ENCODE results near the gene ZNF592. TPM values are rescaled to one million over a fixed set of nuclear protein-coding genes. Genes with fewer than 3 reads are reported as not detected.

Gene ZNF592
- total and polyA plus RNA-seq, 2 donors, result 10.2 to 12.7 TPM

GRCh38 chr15:84775867-84776449 lies 27.6 kb downstream of the ZNF592 start:
- no peak for DNase-seq (ENCODE audit: extremely low spot score)
- no peak overlapping the region for H3K27ac ChIP-seq (ENCODE audit: low read depth)
- 92% methylated on average over 1 of the region's 1 CpG for WGBS
- no peak overlapping the region for H3K4me3 ChIP-seq (ENCODE audit: low read depth, low read length)
- H3K4me1 ChIP-seq (ENCODE audit: insufficient read depth), result no peaks in the 10 kb centered on the region
- no peaks in the 10 kb centered on the region for H3K36me3 ChIP-seq (ENCODE audit: insufficient read depth)

DNA sequence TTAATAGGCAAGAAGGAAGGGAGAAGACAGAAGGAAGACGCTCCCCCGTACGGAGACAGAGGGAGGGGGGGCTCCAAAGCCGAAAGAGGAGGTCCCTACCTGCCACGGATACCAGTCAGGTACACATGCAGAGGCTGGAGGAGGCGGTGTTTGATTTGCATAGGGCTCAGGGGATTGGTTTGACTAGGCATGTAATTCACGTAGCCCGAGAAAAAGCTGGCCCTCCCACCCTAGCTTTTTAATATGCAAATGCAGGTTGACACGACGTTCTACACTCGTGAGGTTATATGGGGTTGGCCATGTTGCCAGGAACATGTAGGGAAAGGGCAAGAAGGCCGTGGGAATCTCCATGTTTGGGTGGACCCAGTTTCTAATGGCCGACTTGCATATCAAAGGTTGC lies 29.8 kb downstream of the ZNF592 start:
- H3K4me3 ChIP-seq (ENCODE audit: low read depth, low read length), result no peak overlapping the region
- no peaks in the 10 kb centered on the region for H3K4me1 ChIP-seq (ENCODE audit: insufficient read depth)
- H3K27ac ChIP-seq (ENCODE audit: low read depth), result no peak overlapping the region
- 82% methylated on average over 13 of the region's 13 CpGs for WGBS
- DNase-seq (ENCODE audit: extremely low spot score), result no peak
- H3K36me3 ChIP-seq (ENCODE audit: insufficient read depth), result peaks cover 3% of the 10 kb centered on the region

DNA sequence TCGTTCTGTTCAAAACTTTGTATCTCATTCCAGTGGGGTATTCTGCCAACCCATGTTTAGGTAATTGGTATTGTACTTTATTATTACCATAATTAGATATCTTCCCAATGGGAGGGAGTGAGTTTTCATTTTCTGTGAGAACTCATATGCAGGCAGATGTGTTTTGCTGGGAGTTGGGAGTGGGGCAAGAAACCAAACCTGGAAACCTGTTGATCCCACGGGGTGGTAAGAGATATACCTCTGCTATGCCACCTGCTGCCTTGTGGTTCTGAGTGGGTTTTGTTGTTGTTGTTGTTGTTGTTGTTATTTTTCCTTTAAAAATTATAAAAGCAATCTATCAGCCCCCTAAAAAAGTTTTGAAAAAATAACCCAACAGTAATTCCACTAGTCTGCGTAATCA lies 32.1 kb downstream of the ZNF592 start:
- WGBS, result 92% methylated on average over 3 of the region's 3 CpGs
- Histone ChIP-seq H3K36me3 (ENCODE audit: insufficient read depth) (peaks cover 11% of the 10 kb centered on the region), H3K4me3 (ENCODE audit: low read depth, low read length) (no peak overlapping the region)

DNA sequence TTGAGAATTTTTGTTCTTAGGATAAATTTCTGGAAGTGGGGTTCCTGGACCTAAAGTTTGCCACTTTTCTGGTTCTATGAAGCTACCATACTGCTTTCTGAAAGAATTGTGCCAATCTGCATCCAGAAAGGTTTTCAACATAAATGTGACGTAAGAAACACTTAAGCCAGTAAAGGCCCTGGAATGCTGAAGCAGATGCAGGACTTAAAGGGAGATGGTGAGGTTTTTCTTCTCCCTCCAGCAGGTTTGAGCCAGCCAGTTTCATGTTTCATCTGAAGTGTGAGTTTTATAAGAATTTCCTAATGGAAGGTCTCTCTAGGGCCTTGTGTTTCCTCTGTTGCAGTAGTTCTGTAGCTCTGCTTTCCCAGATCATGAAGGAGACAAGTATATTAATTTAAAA lies 33.1 kb downstream of the ZNF592 start:
- peaks cover 11% of the 10 kb centered on the region for H3K36me3 ChIP-seq (ENCODE audit: insufficient read depth)

More for the DNA sequence above, 32.1 kb downstream of the ZNF592 start:
- no peak for DNase-seq (ENCODE audit: extremely low spot score)
- H3K4me1 ChIP-seq (ENCODE audit: insufficient read depth), result no peaks in the 10 kb centered on the region
- no peak overlapping the region for H3K27ac ChIP-seq (ENCODE audit: low read depth)

DNA sequence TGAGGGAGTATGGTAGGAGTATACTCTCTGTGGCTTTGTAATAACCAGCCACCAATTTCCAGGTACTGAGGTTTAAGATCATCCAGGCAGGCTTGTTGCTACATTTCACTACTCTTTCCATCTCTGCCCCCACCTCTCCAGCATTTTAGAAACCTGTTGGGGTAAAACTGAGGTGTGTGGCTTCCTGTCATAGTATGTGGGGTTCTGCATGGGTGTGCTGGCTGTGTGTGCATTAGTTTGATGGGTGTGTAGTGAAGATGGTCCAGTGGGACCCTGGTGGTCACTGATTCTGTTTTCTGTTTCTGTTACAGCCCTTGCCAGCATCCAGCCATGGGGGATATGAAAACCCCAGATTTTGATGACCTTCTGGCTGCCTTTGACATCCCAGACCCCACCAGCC lies 34.0 kb downstream of the ZNF592 start:
- Histone ChIP-seq H3K4me1 (ENCODE audit: insufficient read depth) (no peaks in the 10 kb centered on the region), H3K27ac (ENCODE audit: low read depth) (no peak overlapping the region), H3K4me3 (ENCODE audit: low read depth, low read length) (no peak overlapping the region), H3K36me3 (ENCODE audit: insufficient read depth) (peaks cover 11% of the 10 kb centered on the region)
- no peak for DNase-seq (ENCODE audit: extremely low spot score)

More for the DNA sequence above, 33.1 kb downstream of the ZNF592 start:
- Histone ChIP-seq H3K27ac (ENCODE audit: low read depth) (no peak overlapping the region), H3K4me1 (ENCODE audit: insufficient read depth) (no peaks in the 10 kb centered on the region), H3K4me3 (ENCODE audit: low read depth, low read length) (no peak overlapping the region)
- no peak for DNase-seq (ENCODE audit: extremely low spot score)
- WGBS, result 99% methylated on average over 1 of the region's 1 CpG

- no peak for DNase-seq (ENCODE audit: extremely low spot score)
- no peak overlapping the region for H3K27ac ChIP-seq (ENCODE audit: low read depth)
- peaks cover 11% of the 10 kb centered on the region for H3K36me3 ChIP-seq (ENCODE audit: insufficient read depth)
- WGBS, result 89% methylated on average over 12 of the region's 12 CpGs
- no peak overlapping the region for H3K4me3 ChIP-seq (ENCODE audit: low read depth, low read length)
- H3K4me1 ChIP-seq (ENCODE audit: insufficient read depth), result no peaks in the 10 kb centered on the region
Measured at GRCh38 chr15:84783493-84784251, 35.3 kb downstream of the ZNF592 start.

DNA sequence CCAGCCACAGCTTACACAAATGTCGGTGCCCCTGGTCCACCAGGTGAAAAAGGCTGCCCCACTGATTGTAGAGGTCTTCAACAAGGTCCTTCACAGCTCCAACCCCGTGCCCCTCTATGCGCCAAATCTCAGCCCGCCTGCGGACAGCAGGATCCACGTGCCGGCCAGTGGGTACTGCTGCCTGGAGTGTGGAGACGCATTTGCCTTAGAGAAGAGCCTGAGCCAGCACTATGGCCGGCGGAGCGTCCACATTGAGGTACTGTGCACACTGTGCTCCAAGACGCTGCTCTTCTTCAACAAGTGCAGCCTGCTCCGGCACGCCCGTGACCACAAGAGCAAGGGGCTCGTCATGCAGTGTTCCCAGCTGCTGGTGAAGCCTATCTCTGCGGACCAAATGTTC lies 35.9 kb downstream of the ZNF592 start:
- WGBS, result 96% methylated on average over 17 of the region's 17 CpGs
- no peak for DNase-seq (ENCODE audit: extremely low spot score)
- H3K27ac ChIP-seq (ENCODE audit: low read depth), result no peak overlapping the region
- H3K4me3 ChIP-seq (ENCODE audit: low read depth, low read length), result no peak overlapping the region
- no peaks in the 10 kb centered on the region for H3K4me1 ChIP-seq (ENCODE audit: insufficient read depth)
- peaks cover 11% of the 10 kb centered on the region for H3K36me3 ChIP-seq (ENCODE audit: insufficient read depth)

- Histone ChIP-seq H3K27ac (ENCODE audit: low read depth) (no peak overlapping the region), H3K36me3 (ENCODE audit: insufficient read depth) (peaks cover 11% of the 10 kb centered on the region), H3K4me1 (ENCODE audit: insufficient read depth) (no peaks in the 10 kb centered on the region), H3K4me3 (ENCODE audit: low read depth, low read length) (no peak overlapping the region)
- no peak for DNase-seq (ENCODE audit: extremely low spot score)
- WGBS, result 90% methylated on average over 5 of the region's 5 CpGs
Measured at GRCh38 chr15:84785053-84785452, 36.7 kb downstream of the ZNF592 start.

GRCh38 chr15:84788500-84788899 lies 40.1 kb downstream of the ZNF592 start:
- Histone ChIP-seq H3K4me1 (ENCODE audit: insufficient read depth) (no peaks in the 10 kb centered on the region), H3K36me3 (ENCODE audit: insufficient read depth) (peaks cover 8% of the 10 kb centered on the region), H3K27ac (ENCODE audit: low read depth) (no peak overlapping the region), H3K4me3 (ENCODE audit: low read depth, low read length) (no peak overlapping the region)
- DNase-seq (ENCODE audit: extremely low spot score), result no peak
- WGBS, result 65% methylated on average over 2 of the region's 2 CpGs

DNA sequence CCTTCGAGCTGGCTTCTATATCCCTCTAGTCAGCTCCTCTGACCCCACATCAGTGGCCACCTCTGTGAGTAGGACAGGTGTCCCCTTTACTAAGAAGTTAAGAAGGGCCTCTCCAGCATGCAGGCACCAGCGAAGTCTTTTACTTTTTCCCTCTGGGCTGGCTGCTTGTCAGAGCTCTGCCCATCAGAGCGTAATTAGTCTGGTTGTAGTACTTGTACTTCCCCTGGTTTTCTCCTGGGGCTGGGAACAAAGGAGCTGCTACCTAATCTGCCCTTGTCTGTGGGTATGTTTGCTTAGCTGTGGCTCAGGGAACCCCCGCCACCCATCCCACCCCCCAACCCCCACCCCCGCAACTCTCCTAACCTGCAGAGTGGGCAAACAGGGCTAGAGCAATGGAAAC lies 41.4 kb downstream of the ZNF592 start:
- Histone ChIP-seq H3K4me1 (ENCODE audit: insufficient read depth) (no peaks in the 10 kb centered on the region), H3K27ac (ENCODE audit: low read depth) (no peak overlapping the region), H3K36me3 (ENCODE audit: insufficient read depth) (peaks cover 3% of the 10 kb centered on the region), H3K4me3 (ENCODE audit: low read depth, low read length) (no peak overlapping the region)
- 97% methylated on average over 5 of the region's 5 CpGs for WGBS
- no peak for DNase-seq (ENCODE audit: extremely low spot score)

DNA sequence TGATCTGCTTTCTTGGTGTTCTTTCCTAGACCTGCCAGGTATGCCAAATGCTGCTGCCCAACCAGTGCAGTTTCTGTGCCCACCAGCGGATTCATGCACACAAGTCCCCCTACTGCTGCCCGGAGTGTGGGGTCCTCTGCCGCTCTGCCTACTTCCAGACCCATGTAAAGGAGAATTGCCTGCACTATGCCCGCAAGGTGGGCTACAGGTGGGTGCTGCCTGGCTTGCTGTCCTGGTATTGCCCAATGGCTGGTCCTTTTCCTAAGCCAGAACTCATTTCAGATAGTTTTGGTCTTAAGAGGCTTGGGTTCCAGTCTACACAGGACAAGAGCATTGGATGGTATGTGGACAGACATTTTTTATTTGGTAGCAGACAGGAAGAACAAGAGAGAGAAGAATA lies 42.3 kb downstream of the ZNF592 start:
- no peak overlapping the region for H3K4me3 ChIP-seq (ENCODE audit: low read depth, low read length)
- 96% methylated on average over 4 of the region's 4 CpGs for WGBS
- peaks cover 3% of the 10 kb centered on the region for H3K36me3 ChIP-seq (ENCODE audit: insufficient read depth)
- H3K27ac ChIP-seq (ENCODE audit: low read depth), result no peak overlapping the region
- DNase-seq (ENCODE audit: extremely low spot score), result no peak
- no peaks in the 10 kb centered on the region for H3K4me1 ChIP-seq (ENCODE audit: insufficient read depth)

DNA sequence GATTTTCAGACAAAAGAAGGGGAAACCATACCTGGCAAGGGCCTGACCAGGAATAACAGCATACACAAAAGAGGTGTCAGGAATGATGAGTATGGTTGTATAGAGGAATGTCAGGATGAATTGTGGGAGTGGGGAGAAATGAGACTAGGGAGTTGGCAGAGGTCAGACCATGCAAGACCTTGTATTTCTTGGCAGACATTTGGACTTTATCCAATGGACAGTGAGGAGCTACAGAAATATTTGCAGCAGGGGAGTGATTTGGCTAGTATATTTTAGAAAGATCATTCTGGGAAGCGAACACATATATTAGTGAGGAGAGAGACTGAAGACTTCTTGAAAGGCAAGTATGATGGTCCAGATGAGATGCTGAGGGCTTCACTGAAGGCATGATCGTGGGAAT lies 43.4 kb downstream of the ZNF592 start:
- Histone ChIP-seq H3K4me1 (ENCODE audit: insufficient read depth) (no peaks in the 10 kb centered on the region), H3K27ac (ENCODE audit: low read depth) (no peak overlapping the region), H3K36me3 (ENCODE audit: insufficient read depth) (peaks cover 3% of the 10 kb centered on the region), H3K4me3 (ENCODE audit: low read depth, low read length) (no peak overlapping the region)
- WGBS, result 96% methylated on average over 2 of the region's 2 CpGs
- no peak for DNase-seq (ENCODE audit: extremely low spot score)

- H3K36me3 ChIP-seq (ENCODE audit: insufficient read depth), result peaks cover 6% of the 10 kb centered on the region
- 97% methylated on average over 7 of the region's 7 CpGs for WGBS
- no peaks in the 10 kb centered on the region for H3K4me1 ChIP-seq (ENCODE audit: insufficient read depth)
- no peak overlapping the region for H3K27ac ChIP-seq (ENCODE audit: low read depth)
- H3K4me3 ChIP-seq (ENCODE audit: low read depth, low read length), result no peak overlapping the region
- DNase-seq (ENCODE audit: extremely low spot score), result no peak
Measured at GRCh38 chr15:84793431-84794161, 45.2 kb downstream of the ZNF592 start.

DNA sequence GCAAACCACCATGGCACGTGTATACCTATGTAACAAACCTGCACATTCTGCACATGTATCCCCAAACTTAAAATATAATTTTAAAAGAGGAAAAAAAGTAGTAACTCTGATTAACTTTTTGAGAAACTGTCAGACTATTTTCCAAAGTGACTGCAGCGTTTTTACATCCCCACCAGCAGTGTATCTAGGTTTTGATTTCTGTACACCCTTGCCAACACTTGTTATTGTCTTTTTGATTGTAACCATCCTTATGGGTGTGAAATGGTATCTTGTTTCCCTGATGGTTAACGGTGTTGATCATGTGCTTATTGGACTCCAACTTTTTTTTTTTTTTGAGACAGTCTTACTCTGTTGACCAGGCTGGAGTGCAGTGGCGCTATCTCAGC lies 45.8 kb downstream of the ZNF592 start:
- Histone ChIP-seq H3K27ac (ENCODE audit: low read depth) (no peak overlapping the region), H3K4me1 (ENCODE audit: insufficient read depth) (no peaks in the 10 kb centered on the region), H3K36me3 (ENCODE audit: insufficient read depth) (peaks cover 6% of the 10 kb centered on the region), H3K4me3 (ENCODE audit: low read depth, low read length) (no peak overlapping the region)
- 96% methylated on average over 4 of the region's 4 CpGs for whole genome bisulfite sequencing
- no peak for DNase-seq (ENCODE audit: extremely low spot score)
